K562 (cell line): ENCODE results near the gene ACP5. TPM values are rescaled to one million over a fixed set of nuclear protein-coding genes. Genes with fewer than 3 reads are reported as not detected.

Source experiments
- EWSR1 ChIP-seq: fragments of 450-650 bp; IDR thresholded peaks from 2 replicates; pipeline ENCODE4 v1.6.1; 2018; ENCODE audit warnings: borderline replicate concordance, mild to moderate bottlenecking, low read depth, moderate library complexity; ENCODE audit not compliant: partially characterized antibody
- FUS ChIP-seq: fragments of 200-400 bp; formaldehyde crosslinking; optimal IDR thresholded peaks from 2 replicates; pipeline ENCODE3; 2017; ENCODE audit warnings: low read depth, low read length
- GATAD2B ChIP-seq: fragments of 450-650 bp; IDR thresholded peaks from 2 replicates; pipeline ENCODE4 v1.6.1; 2017; ENCODE audit warnings: mild to moderate bottlenecking, borderline replicate concordance
- KLF10 ChIP-seq: fragments of 250-450 bp; sonication (Bioruptor Pico); IDR thresholded peaks from 2 replicates; pipeline ENCODE4 v1.6.1; 2021; ENCODE audit warnings: matching md5 sums
- L3MBTL2 ChIP-seq: fragments of 450-650 bp; IDR thresholded peaks from 2 replicates; pipeline ENCODE4 v1.6.1; 2016; ENCODE audit warnings: mild to moderate bottlenecking, moderate library complexity
- NRF1 ChIP-seq, 2 experiments: fragments of 450-650 bp; IDR thresholded peaks in 1 of 2; conservative IDR thresholded peaks in 1 of 2; 2 replicates each; pipeline ENCODE4 v1.6.1; 2014; ENCODE audit warnings: mild to moderate bottlenecking in 2 of 2
- PCBP1 ChIP-seq: fragments of 200-400 bp; formaldehyde crosslinking; IDR thresholded peaks from 2 replicates; pipeline ENCODE4 v1.6.1; 2018; ENCODE audit warnings: mild to moderate bottlenecking, low read depth, low read length; ENCODE audit not compliant: poor library complexity, severe bottlenecking
- PML ChIP-seq: IDR thresholded peaks from 2 replicates; pipeline ENCODE4 v1.6.1; 2012; ENCODE audit warnings: low read length, inconsistent platforms
- POLR2AphosphoS5 ChIP-seq: IDR thresholded peaks from 2 replicates; pipeline ENCODE4 v1.6.1; 2011; ENCODE audit warnings: mild to moderate bottlenecking, low read depth, low read length, moderate library complexity; ENCODE audit not compliant: control insufficient read depth, insufficient read depth
- TGIF2 ChIP-seq: sonication (generic); formaldehyde crosslinking; IDR thresholded peaks from 2 replicates; pipeline ENCODE4 v1.8.1; 2022; ENCODE audit warnings: mild to moderate bottlenecking, missing genetic modification reagents, moderate library complexity
- ZSCAN29 ChIP-seq: fragments of 450-650 bp; IDR thresholded peaks from 2 replicates; pipeline ENCODE4 v1.6.1; 2017
- ZZZ3 ChIP-seq: fragments of 450-650 bp; IDR thresholded peaks from 2 replicates; pipeline ENCODE4 v1.6.1; 2016; ENCODE audit warnings: antibody characterized with exemption, mild to moderate bottlenecking, moderate library complexity
- polyA plus RNA-seq, 8 experiments: library from polyadenylated mRNA; depleted of rRNA in 4 of 8; stranded (reverse) in 5 of 8; unstranded in 3 of 8; fragments of >200 nt; fragmentation: Nextera tagmentation in 2 of 8; fragmentation: Illumina TruSeq in 1 of 8; extraction: Ambion mirVana in 2 of 8; extraction: Trizol in 1 of 8; gene quantifications; 2 replicates each; pipeline versions ENCODE4 v1.2.1 to v1.2.3, GENCODE V29; 2011 to 2014; ENCODE audit warnings: inconsistent platforms in 1 of 8, missing spikeins in 1 of 8
- total RNA-seq, 7 experiments: library from RNA; depleted of rRNA in 6 of 7; stranded (reverse); fragments of >200 nt in 6 of 7; fragmentation: Illumina TruSeq in 2 of 7; extraction: Trizol in 2 of 7; gene quantifications; 2 replicates each; pipeline versions ENCODE4 v1.2.1 to v1.2.3, GENCODE V29; 2011 to 2021; ENCODE audit warnings: low replicate concordance in 1 of 7
- TF ChIP-seq, protein P1 (sequence below): IDR thresholded peaks from 3 replicates; pipeline ENCODE4 v1.6.1; 2011; ENCODE audit warnings: borderline replicate concordance, mild to moderate bottlenecking; ENCODE audit not compliant: insufficient read length, insufficient read depth
- TF ChIP-seq, protein P2 (sequence below), 2 experiments: IDR thresholded peaks; 2 replicates each; pipeline ENCODE4 v1.6.1; 2012; ENCODE audit warnings: improper control_type of control experiment in 2 of 2, low read depth in 2 of 2, low read length in 2 of 2, borderline replicate concordance in 1 of 2
- TF ChIP-seq, protein P3 (sequence below): sonication (generic); formaldehyde crosslinking; IDR thresholded peaks from 2 replicates; pipeline ENCODE4 v1.8.1; 2023; ENCODE audit warnings: mild to moderate bottlenecking, missing genetic modification reagents
- TF ChIP-seq, protein P4 (sequence below): fragments of 450-650 bp; formaldehyde crosslinking; IDR thresholded peaks from 2 replicates; pipeline ENCODE4 v1.4.0; 2020; ENCODE audit warnings: mild to moderate bottlenecking, moderate library complexity
- TF ChIP-seq, protein P5 (sequence below): fragments of 450-650 bp; formaldehyde crosslinking; IDR thresholded peaks from 2 replicates; pipeline ENCODE4 v1.4.0; 2022; ENCODE audit warnings: missing genetic modification characterization

ACP5 gene
- total and polyA plus RNA-seq, 9 of the 15 experiments (the other 6 are each of a cell fraction or from before 2014, with no cell fraction given), result 0.06 to 1.1 (median 0.31) TPM; not detected in 1

DNA sequence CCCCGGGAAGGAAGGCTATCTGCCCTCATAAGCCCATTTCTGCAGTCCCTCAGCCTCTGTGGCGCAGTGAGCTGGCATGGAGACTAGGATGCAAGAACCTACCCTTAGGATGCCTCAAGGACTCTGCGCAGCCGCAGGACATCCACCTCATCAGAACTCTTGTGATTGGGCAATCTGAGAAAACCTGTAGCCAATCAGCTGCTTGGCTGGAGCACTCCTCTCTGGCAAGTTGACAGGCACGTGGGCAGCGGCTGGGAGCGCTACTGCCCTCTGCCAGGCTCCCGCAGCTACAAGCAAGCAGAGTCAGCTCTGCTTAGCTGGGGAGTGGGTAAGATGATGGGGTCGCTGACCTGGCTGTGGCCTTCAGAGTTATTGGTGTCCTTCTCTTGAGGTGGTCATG lies 47.0 kb downstream of the ACP5 start (continued):
- TF ChIP-seq, protein P1, sequence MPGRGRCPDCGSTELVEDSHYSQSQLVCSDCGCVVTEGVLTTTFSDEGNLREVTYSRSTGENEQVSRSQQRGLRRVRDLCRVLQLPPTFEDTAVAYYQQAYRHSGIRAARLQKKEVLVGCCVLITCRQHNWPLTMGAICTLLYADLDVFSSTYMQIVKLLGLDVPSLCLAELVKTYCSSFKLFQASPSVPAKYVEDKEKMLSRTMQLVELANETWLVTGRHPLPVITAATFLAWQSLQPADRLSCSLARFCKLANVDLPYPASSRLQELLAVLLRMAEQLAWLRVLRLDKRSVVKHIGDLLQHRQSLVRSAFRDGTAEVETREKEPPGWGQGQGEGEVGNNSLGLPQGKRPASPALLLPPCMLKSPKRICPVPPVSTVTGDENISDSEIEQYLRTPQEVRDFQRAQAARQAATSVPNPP, result no peak
- TF ChIP-seq, protein P2, sequence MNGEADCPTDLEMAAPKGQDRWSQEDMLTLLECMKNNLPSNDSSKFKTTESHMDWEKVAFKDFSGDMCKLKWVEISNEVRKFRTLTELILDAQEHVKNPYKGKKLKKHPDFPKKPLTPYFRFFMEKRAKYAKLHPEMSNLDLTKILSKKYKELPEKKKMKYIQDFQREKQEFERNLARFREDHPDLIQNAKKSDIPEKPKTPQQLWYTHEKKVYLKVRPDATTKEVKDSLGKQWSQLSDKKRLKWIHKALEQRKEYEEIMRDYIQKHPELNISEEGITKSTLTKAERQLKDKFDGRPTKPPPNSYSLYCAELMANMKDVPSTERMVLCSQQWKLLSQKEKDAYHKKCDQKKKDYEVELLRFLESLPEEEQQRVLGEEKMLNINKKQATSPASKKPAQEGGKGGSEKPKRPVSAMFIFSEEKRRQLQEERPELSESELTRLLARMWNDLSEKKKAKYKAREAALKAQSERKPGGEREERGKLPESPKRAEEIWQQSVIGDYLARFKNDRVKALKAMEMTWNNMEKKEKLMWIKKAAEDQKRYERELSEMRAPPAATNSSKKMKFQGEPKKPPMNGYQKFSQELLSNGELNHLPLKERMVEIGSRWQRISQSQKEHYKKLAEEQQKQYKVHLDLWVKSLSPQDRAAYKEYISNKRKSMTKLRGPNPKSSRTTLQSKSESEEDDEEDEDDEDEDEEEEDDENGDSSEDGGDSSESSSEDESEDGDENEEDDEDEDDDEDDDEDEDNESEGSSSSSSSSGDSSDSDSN (IDR thresholded peaks at IDR 0.05; ENCODE audit: borderline replicate concordance in 1 of 2, low read depth in 2 of 2, low read length in 2 of 2), result no peak
- TF ChIP-seq ZZZ3 (no peak), PML (no peak), L3MBTL2 (peak; percentile 79), FUS (no peak), EWSR1 (no peak), POLR2AphosphoS5 (no peak), PCBP1 (no peak), ZSCAN29 (no peak), KLF10 (CRISPR knock-in tag) (no peak), NRF1 (conservative IDR thresholded peaks at IDR 0.05 in 1 of 2, IDR thresholded peaks at IDR 0.05 in 1 of 2) (peak; percentile 91 to 92), GATAD2B (no peak), TGIF2 (CRISPR knock-in tag) (peak; percentile 43; the same call in 1 of the 2 replicates)
- TF ChIP-seq, protein P3, sequence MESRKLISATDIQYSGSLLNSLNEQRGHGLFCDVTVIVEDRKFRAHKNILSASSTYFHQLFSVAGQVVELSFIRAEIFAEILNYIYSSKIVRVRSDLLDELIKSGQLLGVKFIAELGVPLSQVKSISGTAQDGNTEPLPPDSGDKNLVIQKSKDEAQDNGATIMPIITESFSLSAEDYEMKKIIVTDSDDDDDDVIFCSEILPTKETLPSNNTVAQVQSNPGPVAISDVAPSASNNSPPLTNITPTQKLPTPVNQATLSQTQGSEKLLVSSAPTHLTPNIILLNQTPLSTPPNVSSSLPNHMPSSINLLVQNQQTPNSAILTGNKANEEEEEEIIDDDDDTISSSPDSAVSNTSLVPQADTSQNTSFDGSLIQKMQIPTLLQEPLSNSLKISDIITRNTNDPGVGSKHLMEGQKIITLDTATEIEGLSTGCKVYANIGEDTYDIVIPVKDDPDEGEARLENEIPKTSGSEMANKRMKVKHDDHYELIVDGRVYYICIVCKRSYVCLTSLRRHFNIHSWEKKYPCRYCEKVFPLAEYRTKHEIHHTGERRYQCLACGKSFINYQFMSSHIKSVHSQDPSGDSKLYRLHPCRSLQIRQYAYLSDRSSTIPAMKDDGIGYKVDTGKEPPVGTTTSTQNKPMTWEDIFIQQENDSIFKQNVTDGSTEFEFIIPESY (CRISPR knock-in tag), result peak; percentile 94
- TF ChIP-seq, protein P4, sequence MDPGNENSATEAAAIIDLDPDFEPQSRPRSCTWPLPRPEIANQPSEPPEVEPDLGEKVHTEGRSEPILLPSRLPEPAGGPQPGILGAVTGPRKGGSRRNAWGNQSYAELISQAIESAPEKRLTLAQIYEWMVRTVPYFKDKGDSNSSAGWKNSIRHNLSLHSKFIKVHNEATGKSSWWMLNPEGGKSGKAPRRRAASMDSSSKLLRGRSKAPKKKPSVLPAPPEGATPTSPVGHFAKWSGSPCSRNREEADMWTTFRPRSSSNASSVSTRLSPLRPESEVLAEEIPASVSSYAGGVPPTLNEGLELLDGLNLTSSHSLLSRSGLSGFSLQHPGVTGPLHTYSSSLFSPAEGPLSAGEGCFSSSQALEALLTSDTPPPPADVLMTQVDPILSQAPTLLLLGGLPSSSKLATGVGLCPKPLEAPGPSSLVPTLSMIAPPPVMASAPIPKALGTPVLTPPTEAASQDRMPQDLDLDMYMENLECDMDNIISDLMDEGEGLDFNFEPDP (CRISPR knock-in tag), result no peak
- TF ChIP-seq, protein P5, sequence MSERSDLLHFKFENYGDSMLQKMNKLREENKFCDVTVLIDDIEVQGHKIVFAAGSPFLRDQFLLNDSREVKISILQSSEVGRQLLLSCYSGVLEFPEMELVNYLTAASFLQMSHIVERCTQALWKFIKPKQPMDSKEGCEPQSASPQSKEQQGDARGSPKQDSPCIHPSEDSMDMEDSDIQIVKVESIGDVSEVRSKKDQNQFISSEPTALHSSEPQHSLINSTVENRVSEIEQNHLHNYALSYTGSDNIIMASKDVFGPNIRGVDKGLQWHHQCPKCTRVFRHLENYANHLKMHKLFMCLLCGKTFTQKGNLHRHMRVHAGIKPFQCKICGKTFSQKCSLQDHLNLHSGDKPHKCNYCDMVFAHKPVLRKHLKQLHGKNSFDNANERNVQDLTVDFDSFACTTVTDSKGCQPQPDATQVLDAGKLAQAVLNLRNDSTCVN (CRISPR knock-in tag), result no peak
